Right lobe of liver (tissue), 4 donors: Measurements from ENCODE around the gene NIPAL3.

Experiments used
- CTCF ChIP-seq, 4 donors: fragments of 200-600 bp in 3 of 4; fragments of 450-650 bp in 1 of 4; IDR thresholded peaks; one replicate each; pipeline versions ENCODE4 v1.5.1 to v1.8.0; 2016 to 2022; ENCODE audit warnings: antibody characterized with exemption in 4 of 4, mild to moderate bottlenecking in 2 of 4
- POLR2A ChIP-seq: fragments of 450-650 bp; IDR thresholded peaks from one replicate; pipeline ENCODE4 v1.6.1; 2017; ENCODE audit warnings: antibody characterized with exemption, mild to moderate bottlenecking
- donor health status: DM: no; HTN: no; CAD: no.
- donor health status: DM: no; HTN: no; CAD: no.
- donor health status: DM: no; HTN: yes; CAD: no.

DNA sequence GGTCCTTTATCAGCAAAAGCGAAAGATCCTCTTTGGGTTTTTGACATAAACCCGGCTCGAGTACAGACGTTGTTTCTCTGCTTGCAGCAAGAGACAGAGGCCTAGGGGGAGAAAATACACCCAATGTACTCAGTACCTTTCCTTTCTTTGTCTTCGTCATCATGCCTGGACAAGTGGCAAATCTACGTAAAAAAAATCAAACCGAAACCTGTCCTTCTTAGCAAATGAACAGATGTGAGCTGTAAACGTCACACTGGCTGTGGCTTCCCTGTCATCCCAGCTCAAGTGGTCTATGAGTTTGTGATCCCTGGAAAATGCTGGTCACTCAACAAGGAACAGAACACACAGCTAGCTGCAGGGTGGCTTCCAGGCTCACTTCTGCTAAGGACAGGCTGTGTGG lies 41.9 kb upstream of the NIPAL3 start:
- TF ChIP-seq CTCF (IDR thresholded peaks at IDR 0.05) (no peak), POLR2A (no peak)
